Retina (tissue), 1 donor: ENCODE results near the gene PEX26.
"Not testable (repeated sequence)": the region's sequence is repeated elsewhere in the genome, so short reads cannot be mapped to it uniquely, and the experiment has no call there.

ENCODE experiments used
- DNase-seq: peaks from one replicate; pipeline ENCODE4 v3.0.0-alpha.2; 2016

PEX26 gene

DNA sequence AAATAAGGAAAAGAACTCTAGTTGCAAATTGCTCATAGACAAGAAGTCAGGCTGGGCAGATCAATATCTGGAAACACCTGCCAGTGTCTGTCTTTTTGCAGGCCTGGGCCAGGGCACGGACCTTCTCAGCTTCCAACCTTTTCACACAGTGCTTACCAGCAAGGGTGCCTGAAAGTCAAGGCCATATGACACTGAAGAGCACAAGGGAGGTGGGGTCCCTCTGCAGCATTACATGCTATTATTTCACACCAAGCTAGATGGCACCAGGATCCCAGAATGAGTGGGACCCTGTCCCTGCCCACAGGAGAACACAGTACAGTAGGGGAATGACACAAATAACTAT lies 5.9 kb upstream of the PEX26 start:
- no peak for DNase-seq

DNA sequence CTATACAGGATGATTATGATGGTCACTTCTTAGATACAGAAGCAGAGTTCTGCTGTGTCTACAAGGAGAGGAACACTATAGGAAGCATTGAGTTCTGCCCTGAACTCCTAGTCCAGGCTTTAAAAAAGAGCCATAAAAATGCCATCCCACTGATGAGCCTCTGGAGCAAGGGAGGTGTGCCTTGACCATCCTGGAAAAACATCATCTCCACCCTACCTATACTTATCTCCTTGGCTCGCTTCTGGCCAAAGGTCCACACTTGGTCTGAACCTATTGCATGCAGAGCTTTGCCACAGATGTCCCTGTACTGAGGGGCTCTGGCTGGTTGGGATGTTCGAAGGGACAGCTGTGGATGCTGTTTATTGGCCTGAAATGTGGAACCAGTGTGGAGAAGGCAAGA lies 4.3 kb upstream of the PEX26 start:
- no peak for DNase-seq

DNA sequence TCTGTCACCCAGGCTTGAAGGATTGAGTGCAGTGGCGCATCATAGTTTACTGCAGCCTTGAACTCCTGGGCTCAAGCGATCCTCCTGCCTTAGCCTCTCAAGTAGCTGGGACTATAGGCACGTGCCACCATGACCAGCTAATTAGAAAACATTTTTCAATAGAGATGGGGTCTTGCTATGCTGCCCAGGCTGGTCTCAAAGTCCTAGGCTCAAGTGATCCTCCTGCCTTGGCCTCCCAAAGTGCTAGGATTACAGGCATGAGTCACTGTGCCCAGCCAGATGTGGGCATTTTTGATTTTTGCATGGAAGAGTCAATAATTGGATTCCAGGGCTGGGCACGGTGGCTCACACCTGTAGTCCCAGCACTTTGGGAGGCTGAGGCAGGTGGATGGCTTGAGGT lies 3.9 kb upstream of the PEX26 start:
- not testable (repeated sequence) for DNase-seq

DNA sequence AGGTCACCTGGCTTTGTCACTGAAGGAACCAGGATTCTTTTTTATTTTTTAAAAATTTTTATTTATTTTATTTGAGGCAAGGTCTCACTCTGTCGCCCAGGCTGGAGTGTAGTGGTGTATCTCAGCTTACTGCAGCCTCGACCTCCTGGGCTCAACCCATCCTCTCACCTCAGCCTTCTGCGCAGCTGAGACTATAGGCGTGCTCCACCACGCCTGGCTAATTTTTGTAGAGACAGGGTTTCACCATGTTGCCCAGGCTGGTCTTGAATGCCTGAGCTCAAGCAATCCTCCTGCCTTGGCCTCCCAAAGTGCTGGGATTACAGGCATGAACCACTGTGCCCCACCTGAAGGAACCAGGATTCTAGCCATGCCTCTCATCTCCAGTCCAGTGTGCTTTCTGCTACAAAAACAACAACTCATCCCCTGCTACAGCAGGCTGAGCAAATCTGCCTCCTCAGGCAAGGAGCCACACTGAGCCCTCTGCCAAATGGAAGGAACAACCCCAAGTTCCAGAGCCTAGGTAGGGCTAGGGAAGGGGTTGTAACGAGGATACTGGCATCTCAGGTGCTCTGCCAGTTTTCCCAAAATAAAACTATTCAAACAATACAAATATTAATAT lies 2.6 kb upstream of the PEX26 start:
- DNase-seq: no peak

DNA sequence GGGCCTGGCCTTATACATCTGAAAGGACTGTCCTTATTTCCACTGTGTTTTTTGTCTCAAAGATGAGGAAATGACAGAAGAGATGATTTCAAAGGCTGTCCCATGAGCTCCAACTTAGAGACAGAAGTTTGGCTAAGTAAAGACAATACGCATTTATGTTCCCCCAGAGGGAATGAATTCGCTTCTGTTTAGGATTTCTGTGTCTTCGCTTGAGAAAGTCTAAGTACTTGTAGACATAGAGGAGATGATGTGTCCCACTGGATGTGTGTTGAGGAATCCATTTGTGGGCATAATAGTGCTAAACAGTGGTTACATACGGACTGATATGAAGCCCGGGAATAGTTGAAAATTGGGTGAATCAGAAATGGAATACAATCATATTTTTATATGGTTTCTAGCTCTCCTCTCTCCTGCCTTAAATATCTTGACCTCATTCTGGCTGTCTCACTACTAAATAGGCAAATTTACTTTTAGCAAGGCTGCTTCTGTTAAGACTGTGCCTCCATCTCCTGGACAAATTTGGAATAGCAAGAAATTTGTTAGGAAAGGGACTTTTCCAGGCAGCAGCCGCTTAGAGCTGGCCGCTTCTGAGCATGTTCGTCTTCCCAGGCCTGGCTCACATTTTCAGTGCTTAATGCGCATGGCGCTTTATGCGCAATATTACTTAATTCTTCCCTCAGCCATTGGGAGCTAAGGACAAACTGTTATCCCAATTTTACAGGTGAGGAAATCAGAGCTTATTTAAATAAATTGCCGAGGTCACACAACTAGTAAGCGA lies 1.9 kb upstream of the PEX26 start:
- peak; percentile 84 for DNase-seq

DNA sequence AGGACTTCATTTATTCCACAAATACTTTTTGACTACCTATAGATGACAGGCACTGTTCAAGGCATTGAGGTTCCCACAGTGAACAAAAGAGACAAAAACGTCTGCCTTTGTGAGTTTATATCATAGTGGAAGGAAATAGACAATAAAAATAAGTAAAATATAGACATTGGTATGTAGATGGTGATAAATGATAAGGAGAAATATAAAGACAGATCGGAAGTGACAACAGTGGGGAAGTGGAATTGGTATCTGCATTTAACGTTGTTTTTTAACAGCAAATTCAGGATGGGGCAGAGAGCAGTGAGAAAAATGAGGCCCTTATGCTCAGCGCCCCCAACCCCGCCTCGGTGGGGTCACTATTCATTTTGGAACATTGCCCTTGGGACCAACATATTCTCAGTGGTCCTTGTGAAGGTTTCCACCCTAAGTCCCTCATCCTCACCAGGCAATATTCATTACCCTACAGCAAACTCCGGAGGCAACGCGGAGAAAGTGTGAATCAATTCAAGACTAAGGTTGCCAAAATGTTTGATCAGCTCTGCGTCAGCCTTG lies 627 bp upstream of the PEX26 start:
- no peak for DNase-seq

DNA sequence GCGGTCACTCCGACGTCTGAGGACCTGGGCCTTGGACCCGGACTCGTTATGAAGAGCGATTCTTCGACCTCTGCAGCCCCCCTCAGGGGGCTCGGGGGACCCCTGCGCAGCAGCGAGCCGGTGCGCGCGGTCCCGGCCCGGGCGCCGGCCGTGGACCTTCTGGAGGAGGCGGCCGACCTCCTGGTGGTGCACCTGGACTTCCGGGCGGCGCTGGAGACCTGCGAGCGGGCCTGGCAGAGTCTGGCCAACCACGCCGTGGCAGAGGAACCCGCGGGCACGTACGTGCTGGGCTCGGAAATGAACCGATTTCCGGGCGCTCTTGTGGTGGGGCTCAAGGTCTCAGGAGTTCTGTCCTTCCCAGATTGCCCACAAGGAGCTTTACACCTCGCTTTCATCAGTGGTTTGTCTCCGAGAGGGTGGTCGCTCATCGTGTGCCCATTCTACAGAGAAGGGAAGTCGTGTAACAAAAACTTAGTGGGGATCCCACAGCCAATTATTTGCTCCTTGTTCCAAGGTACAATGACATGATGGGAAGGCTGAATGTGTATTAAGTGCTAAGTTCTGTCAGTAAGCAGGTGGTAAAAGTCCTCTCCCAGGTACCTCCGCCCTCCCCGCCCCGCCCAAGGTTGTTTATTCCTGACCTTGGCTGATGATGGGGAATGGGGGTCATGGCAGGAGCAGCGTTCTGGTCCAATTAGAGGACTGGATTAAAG lies 695 bp downstream of the PEX26 start:
- no peak for DNase-seq

DNA sequence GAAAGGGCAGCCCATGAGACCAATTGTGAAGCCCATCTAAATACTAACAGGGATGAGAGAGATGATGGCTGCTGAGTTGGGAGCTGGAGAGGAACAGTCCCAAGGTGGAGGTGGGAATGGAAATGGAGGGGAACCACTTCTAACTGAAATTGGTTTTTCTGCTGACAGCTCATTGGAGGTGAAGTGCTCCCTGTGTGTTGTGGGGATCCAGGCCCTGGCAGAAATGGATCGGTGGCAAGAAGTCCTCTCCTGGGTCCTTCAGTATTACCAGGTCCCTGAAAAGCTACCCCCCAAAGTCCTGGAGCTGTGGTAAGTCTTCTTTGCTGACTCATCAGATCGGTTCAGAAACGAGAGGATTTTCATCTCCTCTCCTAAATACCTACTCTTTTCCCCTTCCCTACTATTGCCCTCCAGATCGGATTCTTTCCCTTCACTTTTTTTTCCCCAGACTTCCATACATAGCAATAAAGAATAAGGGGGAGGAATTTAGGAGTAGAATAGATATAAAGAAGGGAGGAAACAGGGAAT lies 2.0 kb downstream of the PEX26 start:
- DNase-seq: no peak

DNA sequence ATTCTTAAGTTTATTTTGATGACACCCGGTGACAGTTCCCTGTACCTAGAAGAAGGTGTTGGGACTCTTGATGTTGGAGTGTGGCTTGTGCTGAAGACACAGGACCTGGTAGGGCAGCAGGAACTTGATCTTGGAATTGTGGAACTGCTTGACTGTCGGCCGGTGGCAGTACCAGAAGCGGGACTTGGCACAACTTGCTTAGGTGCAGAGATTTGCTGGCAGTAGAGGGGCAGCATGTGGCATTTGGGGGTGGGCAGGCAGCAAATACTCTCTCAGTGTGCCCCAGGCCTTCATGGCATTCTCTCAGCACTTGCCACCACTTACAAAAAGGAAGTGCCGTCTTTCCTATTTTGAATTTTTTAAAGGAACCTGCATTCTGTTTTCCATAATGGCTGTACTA lies 3.6 kb downstream of the PEX26 start:
- no peak for DNase-seq

DNA sequence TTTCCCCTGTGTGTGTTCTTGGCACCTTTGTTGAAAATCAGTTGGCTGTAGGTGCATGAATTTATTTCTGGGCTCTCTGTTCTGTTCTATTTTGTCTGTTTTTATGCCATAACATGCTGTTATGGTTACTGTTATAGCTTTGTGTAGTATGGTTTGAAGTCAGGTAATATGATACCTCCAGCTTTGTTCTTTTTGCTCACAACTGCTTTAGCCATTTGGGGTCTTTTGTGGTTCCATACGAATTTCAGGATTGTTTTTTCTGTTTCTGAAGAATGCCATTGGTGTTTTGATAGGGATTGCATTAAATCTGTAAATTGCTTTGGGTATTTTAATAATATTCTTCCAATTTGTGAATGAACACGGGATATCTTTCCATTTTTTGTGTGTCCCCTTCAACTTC lies 4.7 kb downstream of the PEX26 start:
- DNase-seq: no peak

DNA sequence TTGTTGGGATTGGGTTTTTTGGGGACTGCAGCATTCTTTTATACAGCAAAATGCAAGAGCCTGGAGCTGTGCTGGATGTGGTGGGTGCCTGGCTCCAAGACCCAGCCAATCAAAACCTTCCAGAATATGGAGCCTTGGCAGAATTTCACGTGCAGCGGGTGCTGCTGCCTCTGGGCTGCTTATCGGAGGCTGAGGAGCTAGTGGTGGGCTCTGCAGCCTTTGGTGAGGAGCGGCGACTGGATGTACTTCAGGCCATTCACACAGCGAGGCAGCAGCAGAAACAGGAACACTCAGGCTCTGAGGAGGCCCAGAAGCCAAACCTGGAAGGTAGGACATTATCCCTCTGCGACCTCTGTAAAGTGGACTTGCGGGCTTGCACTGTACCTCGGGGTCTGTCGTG lies 5.6 kb downstream of the PEX26 start:
- DNase-seq: no peak

DNA sequence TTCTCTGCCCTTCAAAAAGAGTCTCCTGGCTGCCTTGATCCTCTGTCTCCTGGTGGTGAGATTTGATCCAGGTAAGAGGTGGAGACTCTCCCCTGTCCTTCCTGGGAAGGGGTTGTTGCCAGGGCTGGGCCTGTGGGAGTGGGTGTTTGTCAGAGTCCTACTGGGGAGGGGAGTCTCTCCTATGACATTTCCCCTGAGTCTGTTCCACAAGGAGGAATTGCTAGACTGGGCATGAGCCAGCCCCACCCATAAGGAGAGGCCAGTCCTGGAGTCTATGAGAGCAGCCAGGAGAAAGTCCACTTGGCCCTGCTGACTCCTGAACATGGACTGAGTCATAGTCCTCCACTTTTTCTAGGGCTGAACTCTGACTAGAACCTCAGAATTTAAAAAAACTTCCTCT lies 7.4 kb downstream of the PEX26 start:
- DNase-seq: no peak

DNA sequence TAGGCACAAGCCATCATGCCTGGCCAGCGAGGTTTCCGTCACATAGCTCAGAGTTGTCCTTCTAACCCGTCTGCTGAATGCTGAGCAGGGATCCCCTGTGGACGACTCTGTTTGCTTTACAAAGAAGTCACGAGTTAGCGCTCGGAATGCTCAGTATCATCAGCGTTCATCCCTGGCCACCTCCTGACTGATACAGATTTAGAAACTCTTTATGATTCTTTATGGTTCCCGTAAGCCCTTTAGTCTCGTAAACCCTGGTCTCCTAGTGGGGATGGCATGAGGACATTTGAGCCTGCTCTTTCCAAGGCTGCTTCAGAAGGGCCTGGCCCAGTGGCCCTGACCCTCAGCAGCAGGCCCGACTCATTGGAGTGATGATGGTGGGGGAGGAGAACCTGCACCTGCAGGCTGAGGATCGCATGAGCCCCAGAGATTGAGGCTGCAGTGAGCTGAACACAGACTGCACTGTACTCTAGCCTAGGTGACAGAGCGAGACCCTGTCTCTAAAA lies 9.6 kb downstream of the PEX26 start:
- DNase-seq: no peak

DNA sequence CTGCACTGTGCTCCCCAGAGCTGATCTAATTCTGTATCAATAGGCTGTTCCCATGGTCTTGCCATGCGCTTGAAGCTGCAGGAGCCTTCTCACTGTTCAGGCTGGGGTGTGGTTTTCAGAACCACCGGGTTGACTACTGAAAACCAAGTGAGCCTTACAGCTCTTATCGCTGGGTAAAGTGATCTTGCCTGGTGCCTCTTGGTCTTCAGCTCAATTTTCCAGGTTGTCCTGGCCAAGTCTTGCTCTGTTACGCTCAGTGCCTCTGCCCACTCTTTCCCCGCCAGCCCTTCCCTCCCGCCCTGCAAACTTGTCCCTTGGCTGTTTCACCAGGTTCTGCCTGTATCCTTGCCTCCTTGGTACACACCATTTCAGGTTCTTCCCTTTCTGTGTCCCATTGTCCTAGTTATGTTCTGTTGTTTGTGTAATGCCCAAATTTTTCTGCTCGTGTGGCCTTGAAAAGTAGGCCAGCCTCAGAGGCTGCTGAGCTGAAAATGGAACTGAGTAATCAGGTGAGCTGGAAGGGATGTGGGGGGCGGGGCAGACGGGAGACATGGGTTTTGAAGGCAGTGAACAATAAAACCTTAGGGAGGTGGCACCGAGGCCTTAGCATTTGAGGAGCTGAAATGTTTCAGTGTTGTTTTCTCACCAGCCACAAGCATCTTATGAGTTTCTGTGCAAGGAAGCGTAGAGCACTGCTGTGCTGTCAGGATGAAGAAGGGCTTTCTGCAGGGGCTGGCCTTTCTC lies 11.2 kb downstream of the PEX26 start:
- DNase-seq: no peak

DNA sequence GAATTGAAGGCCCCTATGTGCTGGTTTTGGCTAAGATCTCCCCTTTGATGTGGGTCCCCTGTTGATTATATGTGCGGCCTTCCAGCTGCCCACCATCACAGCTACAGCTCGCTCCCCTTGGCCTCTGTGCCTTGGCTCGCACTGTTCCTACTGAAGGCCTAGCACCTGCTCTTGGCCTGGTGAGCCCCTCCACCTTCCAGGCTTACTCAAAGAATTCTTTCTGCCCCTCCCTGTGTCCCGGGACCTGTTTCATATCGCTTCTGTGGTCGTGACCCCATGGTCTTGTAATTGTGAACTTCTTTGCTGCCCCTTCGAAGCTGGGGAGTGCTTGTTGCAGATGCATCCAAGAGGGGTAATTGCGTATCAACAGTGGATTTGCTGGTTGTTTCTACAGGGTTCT lies 12.5 kb downstream of the PEX26 start:
- DNase-seq: no peak

DNA sequence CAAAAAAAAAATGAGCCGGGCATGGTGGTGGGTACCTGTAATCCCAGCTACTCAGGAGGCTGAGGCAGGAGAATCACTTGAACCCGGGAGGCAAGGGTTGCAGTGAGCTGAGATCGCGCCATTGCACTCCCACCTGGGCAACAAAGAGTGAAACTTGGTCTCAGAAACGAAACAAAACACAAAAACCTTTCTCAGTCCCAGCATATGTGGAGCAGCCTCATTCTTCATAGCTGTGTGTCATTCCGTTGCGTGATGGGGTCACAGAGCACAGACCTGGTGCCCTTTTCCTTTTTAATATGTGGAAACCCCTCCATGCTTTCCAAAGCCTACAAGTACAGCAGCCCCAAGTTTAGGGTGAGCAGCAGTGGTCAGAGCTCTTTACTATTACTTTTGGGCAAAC lies 13.7 kb downstream of the PEX26 start:
- DNase-seq: no peak

DNA sequence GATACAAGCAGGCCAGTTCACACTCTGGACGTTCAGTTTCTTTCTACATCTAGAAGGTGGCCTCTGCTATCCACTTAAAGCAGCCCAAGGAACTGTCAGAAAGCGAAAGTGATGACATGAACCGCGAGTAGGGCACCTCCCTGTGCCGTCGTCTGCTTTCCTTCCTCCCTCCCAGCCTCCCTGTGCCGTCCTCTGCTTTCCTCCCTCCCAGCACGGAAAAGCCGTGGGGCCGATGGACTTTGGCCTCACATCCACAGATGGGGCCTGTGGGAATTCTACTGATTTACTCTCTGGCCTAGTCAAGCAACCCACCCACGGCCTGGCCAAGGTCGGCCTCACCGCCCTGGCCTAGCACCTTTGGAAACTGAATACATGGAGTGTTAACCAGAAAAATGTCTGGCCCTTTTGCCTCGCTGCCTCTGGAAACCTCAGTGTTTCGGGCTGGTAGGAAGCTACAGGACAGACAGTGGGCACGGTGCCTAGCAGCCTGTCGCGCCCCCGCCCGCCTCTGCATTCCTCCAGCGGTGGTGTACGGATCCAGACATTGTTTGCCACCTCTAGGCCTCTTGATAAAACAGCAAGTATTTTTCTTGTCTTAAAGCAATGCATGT lies 14.2 kb downstream of the PEX26 start:
- no peak for DNase-seq

DNA sequence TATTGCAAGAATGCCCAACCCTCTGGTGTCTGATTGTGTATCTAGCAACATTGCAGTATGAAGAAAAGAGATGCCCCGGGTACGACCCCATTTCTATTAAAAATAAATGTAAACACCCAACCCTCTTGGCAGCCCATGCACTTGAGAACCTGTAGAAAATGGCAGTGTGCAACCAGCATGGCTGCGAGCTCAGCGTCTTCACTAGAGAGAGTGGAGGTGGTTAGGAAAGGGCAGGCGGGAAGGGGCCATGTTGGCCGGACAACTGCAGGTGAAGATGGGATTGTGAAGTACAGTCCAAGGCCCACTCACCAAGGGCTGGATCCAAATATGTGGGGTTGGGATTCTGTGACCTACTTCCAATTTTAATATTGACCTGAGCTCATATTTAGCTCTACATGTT lies 15.9 kb downstream of the PEX26 start:
- no peak for DNase-seq

DNA sequence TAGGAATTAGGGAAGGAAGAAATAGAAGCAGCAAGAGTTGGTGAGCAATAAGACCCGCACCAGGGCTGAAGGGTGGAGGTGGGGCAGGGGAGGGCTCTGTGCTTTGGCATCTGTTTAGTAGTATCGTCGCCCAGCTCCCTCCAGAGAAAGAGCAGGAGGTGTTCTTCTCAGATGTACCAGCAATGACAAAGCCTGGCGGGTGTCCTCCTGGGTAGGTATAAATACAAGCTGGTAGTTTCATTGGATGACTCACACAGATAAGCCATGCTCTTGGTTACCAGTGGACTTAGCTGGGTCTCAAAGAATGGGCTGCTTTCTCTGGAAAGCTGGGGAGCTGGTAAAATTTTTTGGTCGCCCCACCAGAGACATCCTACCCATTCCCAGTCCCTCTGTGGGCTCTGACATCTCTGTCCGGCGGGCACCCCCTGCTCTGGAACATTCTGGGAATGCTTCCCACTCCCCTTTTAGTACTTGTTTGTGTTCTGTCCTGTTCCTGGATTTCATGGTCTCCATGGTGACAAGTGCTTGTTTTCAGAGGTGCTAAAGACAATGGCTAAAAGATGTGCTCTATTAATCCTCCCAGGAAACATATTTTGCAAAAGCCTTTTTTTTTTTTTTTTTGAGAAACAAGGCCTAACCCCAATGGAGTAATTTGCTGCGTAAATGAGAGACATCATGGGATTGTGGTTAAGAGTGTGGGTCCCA lies 17.5 kb downstream of the PEX26 start:
- no peak for DNase-seq

DNA sequence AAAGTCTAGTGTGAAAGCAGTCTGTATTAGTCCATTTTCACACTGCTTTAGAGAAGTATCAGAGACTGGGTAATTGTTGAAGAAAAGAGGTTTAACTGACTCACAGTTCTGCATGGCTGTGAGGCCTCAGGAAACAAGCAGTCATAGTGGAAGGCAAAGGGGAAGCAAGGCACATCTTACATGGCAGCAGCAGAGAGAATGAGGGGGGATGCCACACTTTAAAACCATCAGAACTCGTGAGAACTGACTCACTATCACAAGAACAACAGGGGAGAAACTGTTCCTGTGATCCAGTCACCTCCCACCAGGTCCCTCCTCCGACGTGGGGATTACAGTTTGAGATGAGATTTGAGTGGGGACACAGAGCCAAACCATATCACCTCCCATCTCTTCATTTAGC lies 19.0 kb downstream of the PEX26 start:
- DNase-seq: no peak

DNA sequence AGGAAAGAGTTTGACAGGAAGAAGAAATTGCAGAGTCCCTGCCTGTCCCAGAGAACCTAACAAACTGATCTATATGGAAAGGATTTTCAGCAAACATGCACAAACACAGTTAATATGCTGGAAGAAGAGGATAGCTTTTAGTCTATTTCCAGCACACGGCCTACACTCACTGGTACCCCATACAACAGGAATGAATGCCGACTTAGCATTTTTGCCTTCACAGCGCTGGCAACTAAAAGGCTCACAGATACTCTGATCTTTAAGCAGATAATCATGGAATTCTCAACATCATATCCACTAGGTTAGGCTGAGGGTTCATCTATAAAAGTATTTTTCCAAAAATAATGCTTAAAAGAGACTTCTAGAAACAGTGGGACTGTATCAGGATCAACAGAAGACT lies 23.0 kb downstream of the PEX26 start:
- DNase-seq: no peak

DNA sequence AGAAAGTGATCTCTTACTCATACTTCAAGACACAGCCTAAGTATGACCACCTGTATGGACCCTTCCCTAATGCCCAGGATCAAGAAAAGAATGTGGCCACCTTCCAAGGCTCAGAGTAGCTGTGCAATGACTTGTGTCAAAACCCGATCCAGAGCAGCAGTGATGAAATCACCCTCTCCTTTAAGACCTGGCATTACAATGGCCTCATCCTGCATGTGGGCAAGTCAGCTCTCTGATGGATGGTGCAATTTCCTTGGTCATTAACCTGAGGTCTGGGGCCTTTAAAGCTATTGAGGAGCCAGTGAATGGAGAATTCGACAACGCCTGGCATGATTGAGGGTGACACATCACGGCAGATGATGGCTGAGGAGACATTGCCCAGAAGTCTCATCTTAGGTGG lies 23.7 kb downstream of the PEX26 start:
- no peak for DNase-seq
